Panc1 (cell line): Measurements from ENCODE around the gene IPO11. TPM values are rescaled to one million over a fixed set of nuclear protein-coding genes. Genes with fewer than 3 reads are reported as not detected.

ENCODE experiments used
- ATAC-seq: fragments of 200-7000 bp; cut with Tn5 transposase; 2 replicates; pipeline ENCODE4 v1.9.1; 2020; ENCODE audit warnings: mild to moderate bottlenecking, moderate library complexity
- BruUV-seq: library from RNA; stranded (reverse); fragments of 400-500 nt; replicated peaks from 2 replicates; lab custom pipeline; 2021; lab: Mats Ljungman, UMichigan
- CTCF ChIA-PET: fragments of 300-600 bp; sonication (Branson Sonifier 250); formaldehyde crosslinking; loops from one replicate; lab custom pipeline; 2022; ENCODE audit warnings: antibody characterized with exemption; lab: Charles Lee
- POLR2A ChIA-PET: fragments of 300-600 bp; sonication (Branson Sonifier 250); formaldehyde crosslinking; loops from one replicate; lab custom pipeline; 2022; ENCODE audit warnings: antibody characterized with exemption; lab: Charles Lee
- DNase-seq: peaks from one replicate; pipeline ENCODE4 v3.0.0-alpha.2; 2010; ENCODE audit warnings: low read depth, low spot score
- H3K27ac ChIP-seq: 2 replicates; pipeline ENCODE4 v1.5.1; 2011; ENCODE audit warnings: mild to moderate bottlenecking, low read length, inconsistent platforms
- H3K27me3 ChIP-seq: fragments of 200-500 bp; sonication (Bioruptor generic); 2 replicates; pipeline ENCODE4 v1.6.0; 2014; ENCODE audit warnings: low read length, inconsistent platforms; ENCODE audit not compliant: control insufficient read depth, insufficient read depth
- H3K36me3 ChIP-seq: fragments of 200-500 bp; sonication (Bioruptor generic); 2 replicates; pipeline ENCODE4 v1.5.1; 2014; ENCODE audit warnings: inconsistent platforms, mild to moderate bottlenecking, low read length, moderate library complexity; ENCODE audit not compliant: control insufficient read depth, insufficient read depth
- H3K4me1 ChIP-seq: 2 replicates; pipeline ENCODE4 v1.5.1; 2011; ENCODE audit warnings: inconsistent platforms, mild to moderate bottlenecking, low read length, moderate library complexity; ENCODE audit not compliant: control insufficient read depth, insufficient read depth
- H3K4me3 ChIP-seq, 2 experiments: 2 replicates each; pipeline ENCODE4 v1.5.1; 2011 to 2012; ENCODE audit warnings: low read depth in 2 of 2, low read length in 2 of 2, mild to moderate bottlenecking in 2 of 2, inconsistent platforms in 1 of 2, moderate library complexity in 1 of 2
- H3K9me3 ChIP-seq: fragments of 200-500 bp; sonication (Bioruptor generic); 2 replicates; pipeline ENCODE4 v1.5.1; 2014; ENCODE audit warnings: low read depth, mild to moderate bottlenecking, inconsistent platforms, low read length, moderate library complexity; ENCODE audit not compliant: control insufficient read depth, insufficient read depth
- CTCF ChIP-seq: fragments of 450-650 bp; IDR thresholded peaks from 2 replicates; pipeline ENCODE4 v1.5.1; 2017; ENCODE audit warnings: mild to moderate bottlenecking
- POLR2AphosphoS5 ChIP-seq: IDR thresholded peaks from 2 replicates; pipeline ENCODE4 v1.6.1; 2012; ENCODE audit warnings: mild to moderate bottlenecking, low read depth, low read length, moderate library complexity
- REST ChIP-seq, 2 experiments: IDR thresholded peaks; 2 replicates each; pipeline ENCODE4 v1.6.1; 2011 to 2012; ENCODE audit warnings: low read depth in 2 of 2, control low read depth in 1 of 2, low read length in 1 of 2, mild to moderate bottlenecking in 1 of 2, moderate library complexity in 1 of 2; ENCODE audit not compliant: insufficient read depth in 1 of 2
- SIN3A ChIP-seq: IDR thresholded peaks from 2 replicates; pipeline ENCODE4 v1.6.1; 2012; ENCODE audit warnings: low read depth, mild to moderate bottlenecking, low read length, moderate library complexity, borderline replicate concordance; ENCODE audit not compliant: insufficient read depth
- TCF7L2 ChIP-seq: IDR thresholded peaks from 2 replicates; pipeline ENCODE4 v1.6.1; 2011; ENCODE audit warnings: mild to moderate bottlenecking, low read depth, low read length, inconsistent platforms
- in situ Hi-C: cut with HindIII; loops from 2 replicates; pipeline ENCODE4 v1.10.0; 2016; ENCODE audit warnings: low sequenced_read_pairs, low pct_unique_long_range_greater_than_20kb
- intact Hi-C: fragments of 100-400 bp; cut with micrococcal nuclease; formaldehyde crosslinking; loops from one replicate; pipeline ENCODE4 v1.10.0; 2022; ENCODE audit not compliant: unreplicated experiment
- total RNA-seq: library from RNA; stranded (reverse); gene quantifications from one replicate; pipeline ENCODE4 v1.2.1, GENCODE V29; 2021; ENCODE audit not compliant: unreplicated experiment

Gene IPO11
- total RNA-seq, 1 experiment from 2014 or later: 39.8 TPM

GRCh38 chr5:62371409-62371808, 41.2 kb upstream of the IPO11 start:
- intact Hi-C loops: no loop called here
- CTCF ChIA-PET: no interaction called here
- Histone ChIP-seq H3K27me3 (no peaks in the 10 kb centered on the region), H3K36me3 (peaks cover 23% of the 10 kb centered on the region), H3K27ac (no peak overlapping the region), H3K4me3 (no peak overlapping the region), H3K4me1 (no peaks in the 10 kb centered on the region), H3K9me3 (no peaks in the 10 kb centered on the region)
- ATAC-seq (no peak), DNase-seq (no peak)
- TF ChIP-seq CTCF (no peak), TCF7L2 (no peak), POLR2AphosphoS5 (no peak), SIN3A (no peak), REST (IDR thresholded peaks at IDR 0.05; ENCODE audit: insufficient read depth in 1 of 2, low read depth in 2 of 2, low read length in 1 of 2) (no peak)
- in situ Hi-C loops: no loop called here
- POLR2A ChIA-PET: no interaction called here
- no TSS peak for BruUV-seq

- no peaks in the 10 kb centered on the region for H3K4me1 ChIP-seq
- POLR2A ChIA-PET: no interaction called here
- peaks cover 21% of the 10 kb centered on the region for H3K36me3 ChIP-seq
- H3K27me3 ChIP-seq: no peaks in the 10 kb centered on the region
- DNase-seq (no peak), ATAC-seq (no peak)
- no peaks in the 10 kb centered on the region for H3K9me3 ChIP-seq
- in situ Hi-C loops (no loop called here), intact Hi-C loops (no loop called here)
- no peak overlapping the region for H3K4me3 ChIP-seq
- BruUV-seq: no TSS peak
- H3K27ac ChIP-seq: no peak overlapping the region
- CTCF ChIA-PET: no interaction called here
- TF ChIP-seq TCF7L2 (no peak), CTCF (no peak), POLR2AphosphoS5 (no peak), SIN3A (no peak), REST (IDR thresholded peaks at IDR 0.05; ENCODE audit: insufficient read depth in 1 of 2, low read depth in 2 of 2, low read length in 1 of 2) (no peak)
Observed at GRCh38 chr5:62372600-62372999, 40.0 kb upstream of the IPO11 start.
